OCI-LY1 (cell line): ENCODE measurements around the gene PLEKHH2.

Experiments used
- EZH2 ChIP-seq: fragments of 200-600 bp; sonication (generic), shearing (Covaris generic); IDR thresholded peaks from 2 replicates; pipeline ENCODE4 v1.8.0; 2017; ENCODE audit warnings: borderline replicate concordance, mixed run types, mild to moderate bottlenecking, antibody characterized with exemption, low read length, moderate library complexity, mixed read lengths
- TF ChIP-seq, protein P1 (sequence below): fragments of 200-600 bp; sonication (generic), shearing (Covaris generic); IDR thresholded peaks from 2 replicates; pipeline ENCODE4 v1.5.1; 2017; ENCODE audit warnings: mild to moderate bottlenecking, antibody characterized with exemption, low read length, moderate library complexity, mixed read lengths

DNA sequence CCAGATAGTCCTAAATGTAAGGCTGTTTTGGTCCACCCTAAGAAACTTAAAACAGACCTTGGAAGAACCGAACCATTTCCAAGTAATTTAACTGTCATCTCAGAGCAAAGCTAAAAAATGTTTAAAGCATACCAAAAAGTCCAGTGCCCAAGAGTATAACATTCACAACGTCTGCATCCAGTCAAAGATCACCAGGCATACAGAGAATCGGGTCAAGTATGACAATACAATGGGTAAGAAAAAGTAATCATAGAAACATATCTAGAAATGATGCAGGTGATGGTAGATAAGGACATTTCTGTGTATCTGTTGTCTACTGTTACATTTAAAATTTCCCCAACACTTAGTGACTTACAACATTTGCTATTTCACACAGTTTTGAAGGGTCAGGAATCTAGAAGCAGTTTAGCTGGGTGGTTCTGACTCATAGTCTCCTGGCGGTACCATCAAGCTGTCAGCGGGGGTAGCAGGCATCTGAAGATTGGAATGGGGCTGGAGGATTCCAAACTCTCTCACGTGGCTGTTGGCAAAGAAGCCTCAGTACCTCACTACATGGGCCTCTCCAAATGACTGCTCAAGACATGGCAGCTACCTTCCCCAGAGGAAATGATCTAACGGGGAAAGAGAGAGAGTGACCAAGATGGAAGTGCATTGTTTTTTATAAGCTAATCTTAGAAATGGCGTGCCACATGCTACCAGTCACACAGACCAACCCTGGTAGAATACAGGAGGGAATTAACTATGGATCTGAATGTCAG lies 100.2 kb downstream of the PLEKHH2 start:
- TF ChIP-seq, protein P1, sequence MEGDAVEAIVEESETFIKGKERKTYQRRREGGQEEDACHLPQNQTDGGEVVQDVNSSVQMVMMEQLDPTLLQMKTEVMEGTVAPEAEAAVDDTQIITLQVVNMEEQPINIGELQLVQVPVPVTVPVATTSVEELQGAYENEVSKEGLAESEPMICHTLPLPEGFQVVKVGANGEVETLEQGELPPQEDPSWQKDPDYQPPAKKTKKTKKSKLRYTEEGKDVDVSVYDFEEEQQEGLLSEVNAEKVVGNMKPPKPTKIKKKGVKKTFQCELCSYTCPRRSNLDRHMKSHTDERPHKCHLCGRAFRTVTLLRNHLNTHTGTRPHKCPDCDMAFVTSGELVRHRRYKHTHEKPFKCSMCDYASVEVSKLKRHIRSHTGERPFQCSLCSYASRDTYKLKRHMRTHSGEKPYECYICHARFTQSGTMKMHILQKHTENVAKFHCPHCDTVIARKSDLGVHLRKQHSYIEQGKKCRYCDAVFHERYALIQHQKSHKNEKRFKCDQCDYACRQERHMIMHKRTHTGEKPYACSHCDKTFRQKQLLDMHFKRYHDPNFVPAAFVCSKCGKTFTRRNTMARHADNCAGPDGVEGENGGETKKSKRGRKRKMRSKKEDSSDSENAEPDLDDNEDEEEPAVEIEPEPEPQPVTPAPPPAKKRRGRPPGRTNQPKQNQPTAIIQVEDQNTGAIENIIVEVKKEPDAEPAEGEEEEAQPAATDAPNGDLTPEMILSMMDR, result no peak
- no peak for TF ChIP-seq EZH2
